Hepatocyte (in vitro differentiated cells): Measurements from ENCODE around the gene SP7.

Experiments
- EZH2 ChIP-seq: fragments of 200-600 bp; sonication (generic); IDR thresholded peaks from 2 replicates; pipeline ENCODE4 v1.6.1; 2016; ENCODE audit warnings: antibody characterized with exemption, mild to moderate bottlenecking, borderline replicate concordance
- EZH2phosphoT487 ChIP-seq: fragments of 200-600 bp; sonication (generic); IDR thresholded peaks from one replicate; pipeline ENCODE4 v1.6.1; 2018; ENCODE audit warnings: antibody characterized with exemption, mild to moderate bottlenecking, low read depth, moderate library complexity; ENCODE audit not compliant: unreplicated experiment, severe bottlenecking
- TF ChIP-seq, protein P1 (sequence below): fragments of 200-600 bp; sonication (generic); IDR thresholded peaks from 2 replicates; pipeline ENCODE4 v1.5.1; 2016; ENCODE audit warnings: antibody characterized with exemption, mild to moderate bottlenecking; ENCODE audit not compliant: poor library complexity

DNA sequence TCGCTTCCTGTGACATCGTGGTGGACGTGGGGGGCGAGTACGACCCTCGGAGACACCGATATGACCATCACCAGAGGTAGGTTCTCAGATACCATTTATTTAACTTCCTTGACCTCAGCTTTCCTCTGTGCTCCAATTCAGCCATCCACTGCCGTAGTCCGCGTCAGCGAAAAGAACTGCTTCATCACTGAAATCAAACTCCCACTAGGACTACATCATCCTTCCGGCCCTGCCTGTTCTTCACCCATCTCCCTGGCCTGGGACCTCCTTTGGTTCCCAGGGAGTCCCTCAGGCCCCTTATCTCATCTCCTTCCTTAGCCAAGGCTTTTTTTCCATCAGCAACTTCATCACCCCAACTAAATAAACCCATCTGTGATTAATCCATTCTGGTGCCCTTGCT, 36.0 kb downstream of the SP7 start:
- TF ChIP-seq EZH2phosphoT487 (no peak), EZH2 (no peak)
- TF ChIP-seq, protein P1, sequence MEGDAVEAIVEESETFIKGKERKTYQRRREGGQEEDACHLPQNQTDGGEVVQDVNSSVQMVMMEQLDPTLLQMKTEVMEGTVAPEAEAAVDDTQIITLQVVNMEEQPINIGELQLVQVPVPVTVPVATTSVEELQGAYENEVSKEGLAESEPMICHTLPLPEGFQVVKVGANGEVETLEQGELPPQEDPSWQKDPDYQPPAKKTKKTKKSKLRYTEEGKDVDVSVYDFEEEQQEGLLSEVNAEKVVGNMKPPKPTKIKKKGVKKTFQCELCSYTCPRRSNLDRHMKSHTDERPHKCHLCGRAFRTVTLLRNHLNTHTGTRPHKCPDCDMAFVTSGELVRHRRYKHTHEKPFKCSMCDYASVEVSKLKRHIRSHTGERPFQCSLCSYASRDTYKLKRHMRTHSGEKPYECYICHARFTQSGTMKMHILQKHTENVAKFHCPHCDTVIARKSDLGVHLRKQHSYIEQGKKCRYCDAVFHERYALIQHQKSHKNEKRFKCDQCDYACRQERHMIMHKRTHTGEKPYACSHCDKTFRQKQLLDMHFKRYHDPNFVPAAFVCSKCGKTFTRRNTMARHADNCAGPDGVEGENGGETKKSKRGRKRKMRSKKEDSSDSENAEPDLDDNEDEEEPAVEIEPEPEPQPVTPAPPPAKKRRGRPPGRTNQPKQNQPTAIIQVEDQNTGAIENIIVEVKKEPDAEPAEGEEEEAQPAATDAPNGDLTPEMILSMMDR, result no peak
